Head of caudate nucleus (tissue), 42 donors: ENCODE data around the gene TTBK1.

Experiments
- DNase-seq, 42 donors: peaks; one replicate each; pipeline versions ENCODE4 v3.0.0 to v3.0.0-alpha.2; 2020 to 2021; ENCODE audit warnings: mixed read lengths in 7 of 42
- intact Hi-C: fragments of 100-400 bp; cut with DNase I; formaldehyde crosslinking; loops from one replicate; pipeline ENCODE4 v1.15.0; 2022

The TTBK1 gene

GRCh38 chr6:43263314-43264178 is 20.3 kb downstream of the TTBK1 start:
- intact Hi-C loops, result no loop called here
- DNase-seq, result peak; percentile 28 to 80 (median 64)

- intact Hi-C loops, result no loop called here
- DNase-seq, result no peak
Observed at GRCh38 chr6:43264599-43265145, 21.4 kb downstream of the TTBK1 start.

- intact Hi-C loops, result no loop called here
- DNase-seq, result no peak
Observed at GRCh38 chr6:43265564-43265963, 22.3 kb downstream of the TTBK1 start.

- intact Hi-C loops, result no loop called here
- no peak for DNase-seq
Observed at GRCh38 chr6:43267619-43268354, 24.5 kb downstream of the TTBK1 start.

GRCh38 chr6:43268355-43268700 is 25.0 kb downstream of the TTBK1 start:
- intact Hi-C loops, result no loop called here
- peak; percentile 42 to 89 (median 76) for DNase-seq

GRCh38 chr6:43268782-43269272 is 25.5 kb downstream of the TTBK1 start:
- no peak for DNase-seq

GRCh38 chr6:43269273-43270007 is 26.2 kb downstream of the TTBK1 start:
- peak in 2 of 42 donors; percentile 42 to 47 for DNase-seq
- intact Hi-C loops, result no loop called here

More at GRCh38 chr6:43268782-43269272, 25.5 kb downstream of the TTBK1 start:
- intact Hi-C loops, result no loop called here

- no peak for DNase-seq
- intact Hi-C loops, result no loop called here
Observed at GRCh38 chr6:43271103-43271815, 28.0 kb downstream of the TTBK1 start.

- DNase-seq, result no peak
- intact Hi-C loops, result no loop called here
Observed at GRCh38 chr6:43271944-43272343, 28.7 kb downstream of the TTBK1 start.

GRCh38 chr6:43273707-43274106 is 30.4 kb downstream of the TTBK1 start:
- DNase-seq, result no peak
- intact Hi-C loops, result no loop called here

- DNase-seq, result no peak
- intact Hi-C loops, result no loop called here
Observed at GRCh38 chr6:43274127-43274915, 31.0 kb downstream of the TTBK1 start.

- intact Hi-C loops, result no loop called here
- DNase-seq, result peak in 11 of 42 donors; percentile 15 to 58 (median 38)
Observed at GRCh38 chr6:43274916-43275597, 31.8 kb downstream of the TTBK1 start.

GRCh38 chr6:43275801-43276576 is 32.7 kb downstream of the TTBK1 start:
- peak in 2 of 42 donors; percentile 33 to 40 for DNase-seq
- intact Hi-C loops, result no loop called here

GRCh38 chr6:43276577-43277305 is 33.5 kb downstream of the TTBK1 start:
- intact Hi-C loops, result no loop called here
- DNase-seq, result no peak

GRCh38 chr6:43277306-43277642 is 34.0 kb downstream of the TTBK1 start:
- no peak for DNase-seq
- intact Hi-C loops, result no loop called here
